OCI-LY1 (cell line): ENCODE results near the gene SOS1.

ENCODE experiments used
- H2AFZ ChIP-seq: fragments of 200-600 bp; sonication (generic), shearing (Covaris generic); 2 replicates; pipeline ENCODE4 v1.6.0; 2014; ENCODE audit warnings: antibody characterized with exemption, mild to moderate bottlenecking, low read length
- H3F3A ChIP-seq: fragments of 200-600 bp; sonication (generic), shearing (Covaris generic); 2 replicates; pipeline ENCODE4 v1.6.0; 2014; ENCODE audit warnings: mild to moderate bottlenecking, antibody characterized with exemption, low read length, moderate library complexity; ENCODE audit not compliant: insufficient read depth
- H3K27ac ChIP-seq: fragments of 200-600 bp; sonication (generic); 2 replicates; pipeline ENCODE4 v1.5.1; 2014; ENCODE audit warnings: low read length, mixed run types, mild to moderate bottlenecking, low read depth; ENCODE audit not compliant: poor library complexity, severe bottlenecking
- H3K27me3 ChIP-seq: fragments of 200-600 bp; sonication (generic); 2 replicates; pipeline ENCODE4 v1.6.0; 2014; ENCODE audit warnings: antibody characterized with exemption, mild to moderate bottlenecking, low read length, moderate library complexity; ENCODE audit not compliant: insufficient read depth
- H3K36me3 ChIP-seq: fragments of 200-600 bp; sonication (generic); 2 replicates; pipeline ENCODE4 v1.6.1; 2014; ENCODE audit warnings: mild to moderate bottlenecking, antibody characterized with exemption, low read length, moderate library complexity, mixed read lengths; ENCODE audit not compliant: insufficient read depth
- H3K4me1 ChIP-seq: fragments of 200-600 bp; sonication (generic); 2 replicates; pipeline ENCODE4 v1.5.1; 2014; ENCODE audit warnings: mild to moderate bottlenecking, low read length, moderate library complexity; ENCODE audit not compliant: insufficient read depth, severe bottlenecking
- H3K4me2 ChIP-seq: fragments of 200-600 bp; sonication (generic), shearing (Covaris generic); 2 replicates; pipeline ENCODE4 v1.6.1; 2014; ENCODE audit warnings: low read length
- H3K4me3 ChIP-seq: fragments of 200-600 bp; sonication (generic); 2 replicates; pipeline ENCODE4 v1.5.1; 2014; ENCODE audit warnings: low read length, low read depth, mild to moderate bottlenecking, mixed read lengths; ENCODE audit not compliant: poor library complexity, severe bottlenecking
- H3K79me2 ChIP-seq: fragments of 200-600 bp; shearing (Covaris generic); 2 replicates; pipeline ENCODE4 v1.6.1; 2016; ENCODE audit warnings: mixed run types, low read length, mixed read lengths; ENCODE audit not compliant: insufficient read depth
- H3K9ac ChIP-seq: fragments of 200-600 bp; sonication (generic), shearing (Covaris generic); 2 replicates; pipeline ENCODE4 v1.6.1; 2014; ENCODE audit warnings: mild to moderate bottlenecking, low read length, mixed read lengths
- H3K9me2 ChIP-seq: fragments of 200-600 bp; sonication (generic), shearing (Covaris generic); 2 replicates; pipeline ENCODE4 v1.6.1; 2014; ENCODE audit warnings: low read depth, mild to moderate bottlenecking, low read length, mixed read lengths
- H3K9me3 ChIP-seq: fragments of 200-600 bp; shearing (Covaris generic); 2 replicates; pipeline ENCODE4 v1.6.1; 2014; ENCODE audit warnings: low read length, mixed read lengths
- H4K20me1 ChIP-seq: fragments of 200-600 bp; sonication (generic), shearing (Covaris generic); 2 replicates; pipeline ENCODE4 v1.6.0; 2016; ENCODE audit warnings: mild to moderate bottlenecking, low read length; ENCODE audit not compliant: insufficient read depth
- CTCF ChIP-seq: fragments of 200-600 bp; sonication (generic), shearing (Covaris generic); IDR thresholded peaks from 2 replicates; pipeline ENCODE4 v1.5.1; 2017; ENCODE audit warnings: mild to moderate bottlenecking, antibody characterized with exemption, low read length, moderate library complexity, mixed read lengths
- EZH2 ChIP-seq: fragments of 200-600 bp; sonication (generic), shearing (Covaris generic); IDR thresholded peaks from 2 replicates; pipeline ENCODE4 v1.8.0; 2017; ENCODE audit warnings: borderline replicate concordance, mixed run types, mild to moderate bottlenecking, antibody characterized with exemption, low read length, moderate library complexity, mixed read lengths

SOS1 gene

GRCh38 chr2:39080152-39080551 is 40.7 kb downstream of the SOS1 start:
- Histone ChIP-seq H3K36me3 (no peaks in the 10 kb centered on the region; the same call in 1 of the 2 replicates), H3K4me3 (no peak overlapping the region), H3K9ac (no peak overlapping the region), H3K9me3 (no peaks in the 10 kb centered on the region), H3F3A (no peaks in the 10 kb centered on the region), H3K9me2 (no peaks in the 10 kb centered on the region), H4K20me1 (no peaks in the 10 kb centered on the region), H3K27ac (no peak overlapping the region), H3K4me1 (no peaks in the 10 kb centered on the region), H2AFZ (no peak overlapping the region), H3K27me3 (no peaks in the 10 kb centered on the region), H3K79me2 (peaks cover 67% of the 10 kb centered on the region), H3K4me2 (no peak overlapping the region)
- TF ChIP-seq CTCF (no peak), EZH2 (no peak)

- no peak overlapping the region for H3K27ac ChIP-seq
- H3K9ac ChIP-seq, result no peak overlapping the region
- no peak overlapping the region for H2AFZ ChIP-seq
- no peak for TF ChIP-seq EZH2
- TF ChIP-seq CTCF, result no peak
- H3K79me2 ChIP-seq, result peaks cover 31% of the 10 kb centered on the region
- no peak overlapping the region for H3K4me3 ChIP-seq
- H3K9me2 ChIP-seq, result no peaks in the 10 kb centered on the region
- H3K9me3 ChIP-seq, result no peaks in the 10 kb centered on the region
- no peaks in the 10 kb centered on the region for H3K27me3 ChIP-seq
- peaks cover 13% of the 10 kb centered on the region; the same call in 1 of the 2 replicates for H3K36me3 ChIP-seq
- no peaks in the 10 kb centered on the region for H3K4me1 ChIP-seq
- no peaks in the 10 kb centered on the region for H3F3A ChIP-seq
- no peak overlapping the region for H3K4me2 ChIP-seq
- peaks cover 3% of the 10 kb centered on the region; the same call in 1 of the 2 replicates for H4K20me1 ChIP-seq
Measured at GRCh38 chr2:39069890-39070465, 50.9 kb downstream of the SOS1 start.

GRCh38 chr2:39069136-39069515 is 51.7 kb downstream of the SOS1 start:
- H3K4me3 ChIP-seq, result no peak overlapping the region
- H2AFZ ChIP-seq, result no peak overlapping the region
- H3K4me2 ChIP-seq, result no peak overlapping the region
- H3K36me3 ChIP-seq, result peaks cover 15% of the 10 kb centered on the region; the same call in 1 of the 2 replicates
- no peak overlapping the region for H3K9ac ChIP-seq
- no peaks in the 10 kb centered on the region for H3K9me2 ChIP-seq
- no peaks in the 10 kb centered on the region for H3K4me1 ChIP-seq
- H3K27ac ChIP-seq, result no peak overlapping the region
- TF ChIP-seq CTCF (no peak), EZH2 (no peak)
- H3F3A ChIP-seq, result no peaks in the 10 kb centered on the region
- H4K20me1 ChIP-seq, result peaks cover 3% of the 10 kb centered on the region; the same call in 1 of the 2 replicates
- H3K9me3 ChIP-seq, result no peaks in the 10 kb centered on the region
- no peaks in the 10 kb centered on the region for H3K27me3 ChIP-seq
- peaks cover 31% of the 10 kb centered on the region for H3K79me2 ChIP-seq
